ENCODE data around the gene DNAJC27.
"Not testable (repeated sequence)": the region's sequence is repeated elsewhere in the genome, so short reads cannot be mapped to it uniquely, and the experiment has no call there.

Gene DNAJC27

GRCh38 chr2:24971536-24972314 is at the start of gene DNAJC27:
Gene DNAJC27, minus strand, starts transcription at chr2:24971955. Its CDS starts 51 bp downstream, at chr2:24971904.
- DNase-seq (ENCODE audit: low read depth, low spot score) = peak; percentile 95

GRCh38 chr2:25018681-25019080 is 46.9 kb upstream of the DNAJC27 start:
- DNase-seq (ENCODE audit: low read depth, low spot score) = no peak

- DNase-seq (ENCODE audit: low read depth, low spot score) = no peak
These were observed 42.9 kb upstream of the DNAJC27 start for GRCh38 chr2:25014631-25015030.

GRCh38 chr2:25011342-25011741 is 39.6 kb upstream of the DNAJC27 start:
- not testable (repeated sequence) for DNase-seq (ENCODE audit: low read depth, low spot score)

GRCh38 chr2:25009954-25010353 is 38.2 kb upstream of the DNAJC27 start:
- DNase-seq (ENCODE audit: low read depth, low spot score) = no peak

GRCh38 chr2:25002066-25002465 is 30.3 kb upstream of the DNAJC27 start:
- no peak for DNase-seq (ENCODE audit: low read depth, low spot score)

- DNase-seq (ENCODE audit: low read depth, low spot score) = no peak
These were observed 29.5 kb upstream of the DNAJC27 start for GRCh38 chr2:25001325-25001637.

GRCh38 chr2:25000503-25001324 is 29.0 kb upstream of the DNAJC27 start:
- no peak for DNase-seq (ENCODE audit: low read depth, low spot score)

- DNase-seq (ENCODE audit: low read depth, low spot score) = no peak
These were observed 28.3 kb upstream of the DNAJC27 start for GRCh38 chr2:25000036-25000435.

GRCh38 chr2:24999097-24999496 is 27.3 kb upstream of the DNAJC27 start:
- DNase-seq (ENCODE audit: low read depth, low spot score) = not testable (repeated sequence)

- DNase-seq (ENCODE audit: low read depth, low spot score) = no peak
These were observed 22.5 kb upstream of the DNAJC27 start for GRCh38 chr2:24994146-24994724.

- no peak for DNase-seq (ENCODE audit: low read depth, low spot score)
These were observed 21.8 kb upstream of the DNAJC27 start for GRCh38 chr2:24993406-24994145.

- DNase-seq (ENCODE audit: low read depth, low spot score) = no peak
These were observed 14.6 kb upstream of the DNAJC27 start for GRCh38 chr2:24986372-24986771.

GRCh38 chr2:24985511-24985910 is 13.8 kb upstream of the DNAJC27 start:
- no peak for DNase-seq (ENCODE audit: low read depth, low spot score)

GRCh38 chr2:24984912-24985311 is 13.2 kb upstream of the DNAJC27 start:
- DNase-seq (ENCODE audit: low read depth, low spot score) = no peak

- no peak for DNase-seq (ENCODE audit: low read depth, low spot score)
These were observed 9.8 kb upstream of the DNAJC27 start for GRCh38 chr2:24981411-24982136.

- no peak for DNase-seq (ENCODE audit: low read depth, low spot score)
These were observed 6.9 kb upstream of the DNAJC27 start for GRCh38 chr2:24978661-24979060.

GRCh38 chr2:24977631-24978030 is 5.9 kb upstream of the DNAJC27 start:
- DNase-seq (ENCODE audit: low read depth, low spot score) = no peak

GRCh38 chr2:24973812-24974211 is 2.1 kb upstream of the DNAJC27 start:
- DNase-seq (ENCODE audit: low read depth, low spot score) = no peak

- DNase-seq (ENCODE audit: low read depth, low spot score) = peak; percentile 37
These were observed 683 bp upstream of the DNAJC27 start for GRCh38 chr2:24972315-24972961.

GRCh38 chr2:24971286-24971535 is 544 bp downstream of the DNAJC27 start:
- DNase-seq (ENCODE audit: low read depth, low spot score) = peak; percentile 7

All from smooth muscle cell of the brain vasculature (primary cell).